Epithelial cell of esophagus (primary cell): ENCODE results near the gene AP3B1.
"Not testable (repeated sequence)": the region's sequence is repeated elsewhere in the genome, so short reads cannot be mapped to it uniquely, and the experiment has no call there.

Experiments
- DNase-seq: peaks from one replicate; pipeline ENCODE4 v3.0.0; 2010; ENCODE audit warnings: low read depth
- H3K4me3 ChIP-seq: 2 replicates; pipeline ENCODE4 v1.5.1; 2011; ENCODE audit warnings: mild to moderate bottlenecking, low read length, control low read depth
- TF ChIP-seq, protein P1 (sequence below): IDR thresholded peaks from 2 replicates; pipeline ENCODE4 v1.5.1; 2011; ENCODE audit warnings: low read depth, mild to moderate bottlenecking, low read length, control low read depth, inconsistent platforms; ENCODE audit not compliant: insufficient read depth; ENCODE audit errors: missing control alignments

The AP3B1 gene

GRCh38 chr5:78056053-78056452, 238.4 kb downstream of the AP3B1 start:
- no peak overlapping the region for H3K4me3 ChIP-seq
- TF ChIP-seq, protein P1, sequence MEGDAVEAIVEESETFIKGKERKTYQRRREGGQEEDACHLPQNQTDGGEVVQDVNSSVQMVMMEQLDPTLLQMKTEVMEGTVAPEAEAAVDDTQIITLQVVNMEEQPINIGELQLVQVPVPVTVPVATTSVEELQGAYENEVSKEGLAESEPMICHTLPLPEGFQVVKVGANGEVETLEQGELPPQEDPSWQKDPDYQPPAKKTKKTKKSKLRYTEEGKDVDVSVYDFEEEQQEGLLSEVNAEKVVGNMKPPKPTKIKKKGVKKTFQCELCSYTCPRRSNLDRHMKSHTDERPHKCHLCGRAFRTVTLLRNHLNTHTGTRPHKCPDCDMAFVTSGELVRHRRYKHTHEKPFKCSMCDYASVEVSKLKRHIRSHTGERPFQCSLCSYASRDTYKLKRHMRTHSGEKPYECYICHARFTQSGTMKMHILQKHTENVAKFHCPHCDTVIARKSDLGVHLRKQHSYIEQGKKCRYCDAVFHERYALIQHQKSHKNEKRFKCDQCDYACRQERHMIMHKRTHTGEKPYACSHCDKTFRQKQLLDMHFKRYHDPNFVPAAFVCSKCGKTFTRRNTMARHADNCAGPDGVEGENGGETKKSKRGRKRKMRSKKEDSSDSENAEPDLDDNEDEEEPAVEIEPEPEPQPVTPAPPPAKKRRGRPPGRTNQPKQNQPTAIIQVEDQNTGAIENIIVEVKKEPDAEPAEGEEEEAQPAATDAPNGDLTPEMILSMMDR: no peak
- DNase-seq: no peak

DNA sequence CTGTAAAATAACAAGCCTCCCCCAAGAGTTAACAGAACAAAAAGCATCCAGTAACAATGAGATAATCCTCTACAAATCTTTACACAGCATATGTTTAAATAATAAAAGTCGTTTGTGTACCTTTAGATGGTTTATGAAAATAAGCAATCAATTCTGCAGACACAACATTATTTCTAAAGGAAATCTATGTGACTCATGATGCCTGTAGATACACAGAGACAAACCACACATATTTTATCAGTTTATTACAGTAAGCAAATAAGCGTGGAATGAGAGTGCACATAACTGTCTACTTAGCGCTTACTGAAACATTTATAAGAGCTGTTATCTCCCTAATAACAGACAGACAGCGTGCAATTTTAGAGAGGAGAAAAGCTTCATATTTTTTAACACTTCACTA, 243.6 kb downstream of the AP3B1 start:
- TF ChIP-seq, protein P1: no peak
- no peak overlapping the region for H3K4me3 ChIP-seq
- no peak for DNase-seq

DNA sequence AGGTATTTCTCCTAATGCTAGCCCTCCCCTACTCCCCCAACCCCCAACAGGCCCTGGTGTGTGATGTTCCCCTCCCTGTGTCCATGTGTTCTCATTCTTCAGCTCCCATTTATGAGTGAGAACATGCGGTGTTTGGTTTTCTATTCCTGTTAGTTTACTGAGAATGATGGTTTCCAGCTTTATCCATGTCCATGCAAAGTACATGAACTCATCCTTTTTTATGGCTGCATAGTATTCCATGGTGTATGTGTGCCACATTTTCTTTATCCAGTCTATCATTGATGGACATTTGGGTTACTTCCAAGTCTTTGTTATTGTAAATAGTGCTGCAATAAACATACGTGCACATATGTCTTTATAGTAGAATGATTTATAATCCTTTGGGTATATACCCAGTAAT, 247.7 kb downstream of the AP3B1 start:
- not testable (repeated sequence) for DNase-seq, H3K4me3 ChIP-seq

DNA sequence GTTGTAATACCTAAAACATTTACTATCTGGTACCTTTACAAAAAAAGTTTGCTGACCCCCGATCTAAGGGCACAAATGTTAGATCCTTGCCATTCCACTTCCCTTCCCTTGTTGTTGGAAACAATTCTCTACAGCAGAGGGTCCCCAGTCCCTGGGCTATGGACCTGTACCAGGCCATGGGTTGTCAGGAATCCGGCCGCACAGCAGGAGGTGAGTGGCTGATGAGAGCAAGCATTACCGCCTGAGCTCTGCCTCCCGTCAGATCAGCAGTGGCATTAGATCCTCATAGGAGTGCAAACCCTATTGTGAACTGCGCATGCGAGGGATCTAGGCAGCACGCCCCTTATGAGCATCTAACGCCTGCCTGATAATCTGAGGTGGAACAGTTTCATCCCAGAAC, 248.5 kb downstream of the AP3B1 start:
- no peak overlapping the region for H3K4me3 ChIP-seq
- no peak for DNase-seq
- TF ChIP-seq, protein P1: no peak

DNA sequence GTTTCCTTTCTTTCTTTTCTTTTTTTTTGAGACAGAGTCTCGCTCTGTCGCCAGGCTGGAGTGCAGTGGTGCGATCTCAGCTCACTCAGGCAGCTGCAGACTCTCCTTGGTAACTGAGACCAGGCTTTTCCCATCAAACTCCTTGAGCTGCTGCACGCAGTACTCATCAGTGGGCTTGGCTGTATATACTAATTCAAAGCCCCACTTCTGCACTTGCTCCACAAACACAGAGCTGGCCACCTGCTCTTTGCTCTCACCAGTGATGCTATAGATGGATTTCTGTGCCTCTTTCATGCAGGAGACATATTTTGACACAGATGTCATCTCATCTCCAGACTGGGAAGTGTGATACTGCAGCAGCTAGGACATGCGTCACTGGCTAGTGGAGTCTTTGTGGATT, 252.7 kb downstream of the AP3B1 start:
- H3K4me3 ChIP-seq: no peak overlapping the region
- TF ChIP-seq, protein P1: no peak
- DNase-seq: no peak

- TF ChIP-seq, protein P1: no peak
- peak; percentile 20 for DNase-seq
Measured at GRCh38 chr5:78025540-78025939, 269.0 kb downstream of the AP3B1 start.

DNA sequence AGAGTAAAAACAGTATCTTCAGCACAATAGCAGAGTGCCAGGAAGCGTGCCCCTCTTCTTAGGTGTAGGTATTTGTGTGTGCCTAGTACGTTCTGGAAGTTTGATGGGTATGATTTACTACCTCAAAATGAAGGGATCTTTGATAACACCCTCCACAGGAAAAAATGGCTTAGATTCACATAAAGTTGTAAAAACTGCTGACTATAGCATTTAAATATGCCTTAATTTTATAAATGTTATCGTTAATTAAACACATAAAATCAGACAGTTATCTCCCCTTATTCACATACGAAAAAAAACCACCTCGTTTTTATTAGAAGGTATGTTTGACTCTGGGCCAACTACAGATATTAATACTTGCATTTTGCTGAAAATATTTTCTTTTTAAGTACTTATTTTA, 274.8 kb downstream of the AP3B1 start:
- H3K4me3 ChIP-seq: no peak overlapping the region
- TF ChIP-seq, protein P1: no peak
- DNase-seq: no peak

More at GRCh38 chr5:78025540-78025939, 269.0 kb downstream of the AP3B1 start:
- H3K4me3 ChIP-seq: no peak overlapping the region
